NB4 (cell line): Measurements from ENCODE around the gene ARHGAP15.

Experiments
- DNase-seq: peaks from one replicate; pipeline ENCODE4 v3.0.0; 2010; ENCODE audit warnings: low read depth
- H3K4me3 ChIP-seq: one replicate; pipeline ENCODE4 v1.5.1; 2011; ENCODE audit warnings: mild to moderate bottlenecking, low read depth, low read length, moderate library complexity
- MAX ChIP-seq: IDR thresholded peaks from 2 replicates; pipeline ENCODE4 v1.6.1; 2011; ENCODE audit warnings: low read depth, low read length
- MYC ChIP-seq: IDR thresholded peaks from 2 replicates; pipeline ENCODE4 v1.6.1; 2011; ENCODE audit warnings: low read depth, low read length
- POLR2A ChIP-seq: IDR thresholded peaks from 2 replicates; pipeline ENCODE4 v1.6.1; 2011; ENCODE audit warnings: mild to moderate bottlenecking; ENCODE audit not compliant: insufficient read length; ENCODE audit errors: extremely low read depth
- TF ChIP-seq, protein P1 (sequence below): IDR thresholded peaks from one replicate; pipeline ENCODE4 v1.5.1; 2012; ENCODE audit warnings: low read depth, low read length

ARHGAP15 gene

GRCh38 chr2:143608758-143609157 lies 479.5 kb downstream of the ARHGAP15 start:
- H3K4me3 ChIP-seq, result no peak overlapping the region
- TF ChIP-seq POLR2A (no peak), MAX (no peak), MYC (no peak)
- TF ChIP-seq, protein P1, sequence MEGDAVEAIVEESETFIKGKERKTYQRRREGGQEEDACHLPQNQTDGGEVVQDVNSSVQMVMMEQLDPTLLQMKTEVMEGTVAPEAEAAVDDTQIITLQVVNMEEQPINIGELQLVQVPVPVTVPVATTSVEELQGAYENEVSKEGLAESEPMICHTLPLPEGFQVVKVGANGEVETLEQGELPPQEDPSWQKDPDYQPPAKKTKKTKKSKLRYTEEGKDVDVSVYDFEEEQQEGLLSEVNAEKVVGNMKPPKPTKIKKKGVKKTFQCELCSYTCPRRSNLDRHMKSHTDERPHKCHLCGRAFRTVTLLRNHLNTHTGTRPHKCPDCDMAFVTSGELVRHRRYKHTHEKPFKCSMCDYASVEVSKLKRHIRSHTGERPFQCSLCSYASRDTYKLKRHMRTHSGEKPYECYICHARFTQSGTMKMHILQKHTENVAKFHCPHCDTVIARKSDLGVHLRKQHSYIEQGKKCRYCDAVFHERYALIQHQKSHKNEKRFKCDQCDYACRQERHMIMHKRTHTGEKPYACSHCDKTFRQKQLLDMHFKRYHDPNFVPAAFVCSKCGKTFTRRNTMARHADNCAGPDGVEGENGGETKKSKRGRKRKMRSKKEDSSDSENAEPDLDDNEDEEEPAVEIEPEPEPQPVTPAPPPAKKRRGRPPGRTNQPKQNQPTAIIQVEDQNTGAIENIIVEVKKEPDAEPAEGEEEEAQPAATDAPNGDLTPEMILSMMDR, result no peak
- DNase-seq, result no peak

GRCh38 chr2:143611336-143611735 lies 482.1 kb downstream of the ARHGAP15 start:
- no peak for DNase-seq
- TF ChIP-seq MAX (no peak), MYC (no peak)
- TF ChIP-seq, protein P1, result no peak
- H3K4me3 ChIP-seq, result no peak overlapping the region

DNA sequence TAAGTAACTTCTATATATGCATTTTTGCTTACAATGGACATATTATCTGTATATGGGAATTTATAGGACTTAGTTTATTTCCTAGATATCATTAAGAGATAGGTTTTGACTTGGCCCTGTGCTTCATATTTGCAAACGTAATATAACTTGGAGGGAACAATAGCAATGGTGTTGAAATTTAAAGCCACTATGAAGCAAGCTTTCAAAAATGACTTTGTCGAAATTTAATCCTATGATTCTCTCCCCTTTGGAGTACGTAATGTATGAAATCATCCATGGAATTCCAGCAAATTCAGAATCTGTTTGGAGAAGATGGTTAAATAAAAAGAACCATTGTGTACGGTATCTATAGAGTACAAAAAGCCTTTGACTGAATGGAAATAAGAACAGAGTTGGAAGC lies 486.3 kb downstream of the ARHGAP15 start:
- no peak for DNase-seq
- H3K4me3 ChIP-seq, result no peak overlapping the region
- TF ChIP-seq MYC (no peak), MAX (no peak), POLR2A (no peak)
- TF ChIP-seq, protein P1, result no peak

DNA sequence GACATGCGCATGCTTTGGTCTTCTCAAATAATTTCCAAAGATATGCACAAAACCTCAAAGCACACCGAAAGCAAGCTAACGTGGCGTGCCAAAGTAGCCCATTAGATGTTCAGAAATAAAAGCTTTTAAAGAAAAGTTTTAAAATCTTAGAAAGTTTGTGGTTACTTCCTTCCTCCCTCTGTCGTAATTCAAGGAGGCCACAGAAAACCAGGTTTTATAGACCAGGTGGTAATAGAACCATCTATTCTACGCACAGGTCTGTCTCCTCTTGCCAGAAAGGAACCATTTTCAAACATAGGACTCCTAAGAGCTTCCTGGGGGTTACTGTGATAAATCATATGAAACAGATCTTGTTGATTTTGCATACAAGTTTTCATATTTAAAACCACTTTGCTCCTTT lies 487.2 kb downstream of the ARHGAP15 start:
- no peak for TF ChIP-seq MAX
- TF ChIP-seq, protein P1, result no peak
- no peak for TF ChIP-seq MYC
- TF ChIP-seq POLR2A, result no peak
- no peak for DNase-seq
- no peak overlapping the region for H3K4me3 ChIP-seq

GRCh38 chr2:143617803-143618415 lies 488.7 kb downstream of the ARHGAP15 start:
- no peak overlapping the region for H3K4me3 ChIP-seq
- no peak for DNase-seq
- TF ChIP-seq, protein P1, result no peak
- TF ChIP-seq MYC (no peak), MAX (no peak), POLR2A (no peak)

- TF ChIP-seq, protein P1, result no peak
- TF ChIP-seq MAX, result no peak
- no peak for TF ChIP-seq MYC
- TF ChIP-seq POLR2A, result no peak
- H3K4me3 ChIP-seq, result no peak overlapping the region
- DNase-seq, result no peak
Measured at GRCh38 chr2:143622106-143622505, 492.9 kb downstream of the ARHGAP15 start.
